GM21423 (cell line): Measurements from ENCODE around the gene BAX.

Experiments used
- ATAC-seq: cut with Tn5 transposase; IDR thresholded peaks from one replicate; pipeline ENCODE4 v1.9.1; 2021; ENCODE audit warnings: mild to moderate bottlenecking, moderate library complexity; ENCODE audit not compliant: unreplicated experiment

BAX gene

DNA sequence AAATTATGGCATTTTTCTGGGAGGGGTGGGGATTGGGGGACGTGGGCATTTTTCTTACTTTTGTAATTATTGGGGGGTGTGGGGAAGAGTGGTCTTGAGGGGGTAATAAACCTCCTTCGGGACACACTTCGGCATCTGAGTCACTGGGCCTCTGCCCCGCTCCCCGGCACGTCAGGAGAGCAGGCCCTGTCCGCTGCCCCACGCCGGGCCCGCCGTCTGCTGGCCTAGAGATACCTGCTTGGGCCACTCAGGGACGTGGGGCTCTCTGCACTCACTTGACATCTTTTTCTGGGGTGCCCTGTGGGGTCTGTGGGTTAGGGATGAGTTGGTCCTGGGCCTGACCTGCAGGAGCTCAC lies 7.0 kb downstream of the BAX start:
- ATAC-seq, result no peak

DNA sequence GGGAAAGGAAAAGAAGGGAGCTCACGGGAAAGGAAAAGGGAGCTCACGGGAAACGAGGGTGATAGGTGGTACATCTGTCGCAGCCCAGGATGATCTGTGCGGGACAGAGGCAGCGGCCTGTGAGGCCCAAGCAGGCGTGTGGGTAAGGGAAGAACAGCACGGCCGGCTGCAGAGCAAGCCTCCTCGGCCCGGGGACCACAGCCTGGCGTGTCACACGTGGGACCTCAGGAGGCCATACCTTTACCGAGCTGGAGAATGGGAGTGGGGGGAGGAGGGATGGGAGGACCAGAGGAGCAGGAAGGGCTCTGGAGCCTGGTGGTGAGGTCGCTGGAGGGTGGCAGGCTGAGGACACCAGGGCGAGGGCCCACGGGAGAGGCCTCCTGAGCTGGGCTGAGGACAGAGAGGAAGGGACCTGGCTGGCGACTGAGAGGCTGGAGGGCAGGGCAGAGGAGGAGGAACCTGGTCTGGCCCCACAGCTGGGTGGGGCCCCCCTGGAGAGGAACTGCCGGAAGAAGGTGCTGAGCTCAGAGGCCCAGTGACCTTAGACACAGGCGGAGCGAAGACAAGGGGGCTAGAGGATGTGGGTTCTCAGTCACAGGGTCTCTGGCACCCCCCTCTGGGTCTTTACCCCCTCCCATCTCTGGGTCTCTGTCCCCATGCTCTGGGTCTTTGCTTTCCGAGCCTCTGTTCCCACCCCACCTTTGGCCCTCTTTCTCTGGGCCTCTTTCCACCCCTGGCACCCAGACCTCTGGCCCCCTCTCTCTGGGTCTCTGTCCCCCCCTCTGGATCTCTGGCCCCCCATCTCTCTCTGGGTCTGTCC lies 7.6 kb downstream of the BAX start:
- peak; percentile 38 for ATAC-seq

DNA sequence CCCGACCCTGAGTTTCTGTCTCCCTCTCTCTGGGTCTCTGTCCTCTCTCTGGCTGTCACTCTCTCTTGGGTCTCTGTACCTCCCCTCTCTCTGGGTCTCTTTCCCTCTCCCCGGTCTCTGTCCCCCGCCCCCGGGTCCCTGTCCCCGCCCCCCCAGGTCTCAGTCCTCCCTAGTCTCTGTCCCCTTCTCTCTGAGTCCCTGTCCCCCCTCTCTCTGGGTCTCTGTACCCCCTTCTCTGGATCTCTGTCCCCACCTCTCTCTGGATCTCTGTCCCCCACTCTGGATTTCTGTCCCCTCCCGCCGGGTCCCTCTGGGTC lies 8.1 kb downstream of the BAX start:
- ATAC-seq, result no peak

DNA sequence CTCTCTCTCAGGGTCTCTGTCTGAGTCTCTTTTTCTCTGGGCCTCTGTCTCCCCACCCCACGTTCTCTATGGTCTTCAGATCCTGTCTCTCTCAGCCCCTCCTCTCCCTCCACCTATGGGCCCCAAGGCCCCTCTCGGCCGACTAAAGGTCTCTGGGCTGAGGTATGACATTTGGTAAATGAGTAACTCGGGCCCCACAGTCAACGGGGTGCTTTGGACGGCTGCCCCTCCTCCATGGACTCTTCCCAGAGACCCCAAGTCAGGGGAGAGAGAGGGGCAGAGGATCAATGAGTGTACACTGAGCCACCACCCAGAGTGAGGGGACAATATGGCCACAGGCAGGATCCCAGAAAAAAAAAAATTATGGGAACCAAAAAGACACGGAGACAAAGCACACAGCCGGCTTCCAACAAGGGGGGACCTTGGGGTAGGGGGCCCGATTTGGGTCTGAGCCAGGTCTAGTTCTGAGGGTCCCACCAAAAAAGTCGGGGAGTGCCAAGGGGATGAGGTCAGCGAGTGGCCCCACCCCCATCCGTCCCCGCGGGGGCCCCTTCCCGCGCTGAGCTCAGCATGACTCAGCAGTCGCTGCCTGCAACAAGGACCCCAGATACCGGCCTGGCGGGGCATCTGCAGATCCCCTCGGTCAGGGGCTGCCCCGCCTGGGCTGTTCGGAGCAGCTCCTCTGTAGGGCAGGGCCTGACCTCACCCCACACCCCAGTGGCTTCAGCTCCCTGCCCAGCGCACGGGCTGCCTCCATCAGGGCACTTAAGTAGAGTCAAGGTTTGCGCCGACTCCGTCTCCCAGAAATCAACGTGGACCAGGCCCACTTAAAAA lies 8.9 kb downstream of the BAX start:
- ATAC-seq, result no peak

DNA sequence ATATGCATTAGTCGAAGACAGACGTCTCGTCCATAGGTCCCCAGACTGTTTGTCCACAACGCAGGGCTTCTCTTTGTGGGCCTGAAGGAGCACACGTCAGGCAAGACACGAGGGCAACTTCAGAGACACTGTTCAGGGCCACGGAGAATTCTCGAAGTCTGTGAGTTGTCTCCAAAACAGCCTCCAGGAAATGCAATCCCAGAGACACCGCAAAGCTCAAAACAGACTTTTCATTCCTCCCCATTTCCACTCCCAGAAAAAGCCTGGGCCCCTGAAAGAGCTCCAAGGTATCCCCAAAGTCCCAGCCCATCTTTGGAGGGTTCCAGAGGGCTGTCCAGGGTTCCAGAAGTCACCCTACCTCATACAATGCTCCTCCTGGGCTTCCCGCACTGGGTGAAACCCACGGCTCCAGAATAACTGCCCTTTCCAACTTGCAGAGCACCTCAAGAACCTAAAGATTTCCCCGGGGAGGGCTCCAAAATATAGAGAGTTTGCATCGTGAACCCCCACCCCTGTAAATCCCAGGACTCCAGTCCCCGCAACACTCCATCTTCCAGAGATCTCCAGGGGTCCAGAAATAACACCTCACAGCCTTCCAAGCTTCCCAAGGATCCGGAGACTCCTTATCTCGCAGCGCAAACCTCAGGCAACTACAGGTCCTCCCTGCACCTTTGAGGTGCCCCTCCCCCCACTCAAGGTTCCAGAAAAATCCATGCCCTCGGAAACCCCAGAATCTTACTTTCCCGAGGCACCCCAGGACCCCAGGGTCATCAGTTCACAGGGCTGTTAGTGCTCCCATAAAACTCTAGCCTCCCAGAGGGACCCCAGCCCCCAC lies 9.7 kb downstream of the BAX start:
- ATAC-seq, result no peak

DNA sequence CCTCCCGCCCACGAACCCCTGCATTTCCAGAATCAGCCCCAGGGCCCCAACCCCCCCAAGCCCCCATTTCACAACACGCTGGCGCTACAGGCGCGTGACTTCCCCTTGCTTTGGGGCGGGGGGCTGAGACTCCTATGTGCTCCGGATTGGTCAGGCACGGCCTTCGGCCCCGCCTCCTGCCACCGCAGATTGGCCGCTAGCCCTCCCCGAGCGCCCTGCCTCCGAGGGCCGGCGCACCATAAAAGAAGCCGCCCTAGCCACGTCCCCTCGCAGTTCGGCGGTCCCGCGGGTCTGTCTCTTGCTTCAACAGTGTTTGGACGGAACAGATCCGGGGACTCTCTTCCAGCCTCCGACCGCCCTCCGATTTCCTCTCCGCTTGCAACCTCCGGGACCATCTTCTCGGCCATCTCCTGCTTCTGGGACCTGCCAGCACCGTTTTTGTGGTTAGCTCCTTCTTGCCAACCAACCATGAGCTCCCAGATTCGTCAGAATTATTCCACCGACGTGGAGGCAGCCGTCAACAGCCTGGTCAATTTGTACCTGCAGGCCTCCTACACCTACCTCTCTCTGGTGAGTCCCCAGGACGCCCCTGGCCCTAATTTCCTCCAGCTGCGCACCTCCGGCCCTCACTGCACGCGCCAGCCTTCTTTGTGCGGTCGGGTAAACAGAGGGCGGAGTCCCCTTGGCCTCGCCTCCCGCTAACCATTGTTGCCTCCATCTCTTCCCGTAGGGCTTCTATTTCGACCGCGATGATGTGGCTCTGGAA lies 10.5 kb downstream of the BAX start, which contains the start of gene FTL:
Gene FTL (plus strand): TSS at position 270 of the 766 bp plus-strand sequence. CDS start 199 bp downstream, at position 469.
- ATAC-seq, result peak; percentile 64

DNA sequence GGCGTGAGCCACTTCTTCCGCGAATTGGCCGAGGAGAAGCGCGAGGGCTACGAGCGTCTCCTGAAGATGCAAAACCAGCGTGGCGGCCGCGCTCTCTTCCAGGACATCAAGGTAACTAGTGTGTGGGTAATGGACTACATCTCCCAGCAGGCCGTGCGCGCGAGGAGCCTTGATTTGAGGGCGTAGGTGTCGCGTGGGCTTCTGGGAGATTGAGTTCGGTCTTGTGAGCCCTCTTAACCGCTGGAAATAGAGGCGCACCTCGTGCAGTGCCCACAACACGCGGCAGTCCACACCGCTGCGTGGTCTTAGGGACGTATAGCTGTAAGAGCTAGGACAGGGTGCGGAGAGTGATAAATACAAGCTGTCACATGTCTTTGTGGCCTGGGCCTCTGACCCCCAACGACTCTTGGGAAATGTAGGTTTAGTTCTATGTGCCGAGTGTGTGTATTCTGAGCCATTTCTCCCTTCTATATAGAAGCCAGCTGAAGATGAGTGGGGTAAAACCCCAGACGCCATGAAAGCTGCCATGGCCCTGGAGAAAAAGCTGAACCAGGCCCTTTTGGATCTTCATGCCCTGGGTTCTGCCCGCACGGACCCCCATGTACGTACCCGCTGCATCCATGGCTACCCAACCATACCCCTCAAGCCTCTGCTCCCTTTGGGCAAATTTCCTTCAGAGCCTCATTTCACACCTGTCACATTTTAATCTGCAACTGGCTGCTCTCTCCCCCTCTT lies 11.3 kb downstream of the BAX start:
- peak; percentile 19 for ATAC-seq

DNA sequence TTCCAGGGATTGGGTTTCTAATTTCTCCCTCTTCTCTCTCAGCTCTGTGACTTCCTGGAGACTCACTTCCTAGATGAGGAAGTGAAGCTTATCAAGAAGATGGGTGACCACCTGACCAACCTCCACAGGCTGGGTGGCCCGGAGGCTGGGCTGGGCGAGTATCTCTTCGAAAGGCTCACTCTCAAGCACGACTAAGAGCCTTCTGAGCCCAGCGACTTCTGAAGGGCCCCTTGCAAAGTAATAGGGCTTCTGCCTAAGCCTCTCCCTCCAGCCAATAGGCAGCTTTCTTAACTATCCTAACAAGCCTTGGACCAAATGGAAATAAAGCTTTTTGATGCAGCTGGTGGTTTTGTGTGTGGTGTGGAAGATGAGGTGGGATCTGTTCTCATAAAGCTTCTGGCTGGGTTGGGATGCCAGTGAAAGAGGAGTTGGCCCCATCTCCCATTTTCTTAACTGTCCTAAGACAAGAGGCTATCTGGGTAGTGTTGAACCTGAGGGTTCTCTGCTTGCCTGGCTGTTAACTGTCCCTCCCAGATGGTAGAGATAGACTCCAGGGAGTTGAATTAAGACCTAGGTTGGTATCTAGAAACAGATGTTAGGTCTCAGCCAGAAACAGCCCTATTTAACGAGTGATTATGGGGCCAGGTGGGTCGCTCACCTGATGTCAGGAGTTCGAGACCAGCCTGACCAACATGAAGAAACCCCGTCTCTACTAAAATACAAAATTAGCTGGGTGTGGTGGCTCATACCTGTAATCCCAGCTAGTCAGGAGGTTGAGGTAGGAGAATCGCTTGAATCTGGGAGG lies 12.1 kb downstream of the BAX start:
- ATAC-seq, result no peak

DNA sequence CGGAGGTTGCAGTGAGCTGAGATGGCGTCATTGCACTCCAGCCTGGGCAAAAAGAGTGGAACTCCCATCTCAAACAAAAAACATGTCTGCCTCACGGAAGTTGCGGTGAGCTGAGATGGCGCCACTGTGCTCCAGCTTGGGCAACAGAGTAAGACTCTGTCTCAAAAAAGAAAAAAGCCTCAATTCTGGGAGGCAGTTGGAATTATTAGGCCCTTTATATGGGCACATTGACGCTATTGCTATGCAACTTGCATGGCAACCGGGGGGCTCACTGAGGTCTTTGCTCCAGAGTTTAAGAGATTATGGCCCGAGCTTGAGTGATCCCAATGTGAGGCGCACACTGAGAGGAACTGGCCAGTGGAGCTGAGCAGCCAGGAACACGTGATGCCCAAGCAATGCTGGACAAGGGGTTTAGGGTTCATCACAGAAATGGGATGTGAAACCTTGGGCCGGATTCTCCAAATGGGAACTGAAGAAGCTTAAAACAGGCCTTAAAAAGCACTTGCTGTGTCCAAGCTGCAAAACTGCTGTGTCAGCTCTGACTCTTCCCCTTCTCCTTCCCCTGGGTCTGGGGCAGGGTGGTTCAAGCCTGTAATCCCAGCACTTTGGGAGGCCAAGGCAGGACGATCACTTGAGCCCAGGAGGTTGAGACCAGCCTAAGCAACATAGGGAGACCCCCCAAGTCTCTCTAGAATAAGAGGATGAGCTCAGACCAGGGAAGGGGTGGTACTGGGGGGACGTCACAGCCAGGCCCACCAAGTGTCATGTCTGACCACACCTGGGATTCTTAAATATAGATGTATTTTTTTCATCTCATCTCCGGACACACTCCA lies 12.9 kb downstream of the BAX start:
- ATAC-seq, result no peak

DNA sequence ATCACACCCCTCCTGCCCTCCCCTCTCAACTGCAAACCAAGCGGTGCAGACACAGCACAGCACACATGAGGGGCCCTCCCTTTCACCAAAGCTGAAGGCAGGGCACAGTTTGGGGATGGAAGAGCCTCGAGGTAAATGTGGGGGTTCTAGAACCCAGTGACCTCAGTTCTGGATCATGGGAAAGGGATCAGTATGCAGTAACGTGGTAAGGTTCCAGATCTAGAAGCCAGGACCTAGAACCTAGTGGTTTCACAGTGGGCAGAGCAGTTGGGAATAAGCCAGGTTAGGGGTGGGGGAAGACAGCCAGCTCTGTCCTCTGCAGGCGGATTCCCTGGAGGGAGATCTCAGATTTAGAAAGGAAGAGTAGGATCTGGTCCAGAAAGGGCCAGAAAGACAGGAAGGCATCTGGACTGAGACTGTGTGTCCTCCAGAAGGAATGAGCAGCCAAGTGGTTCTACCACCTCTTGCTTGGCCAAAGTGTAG lies 13.5 kb downstream of the BAX start:
- no peak for ATAC-seq

DNA sequence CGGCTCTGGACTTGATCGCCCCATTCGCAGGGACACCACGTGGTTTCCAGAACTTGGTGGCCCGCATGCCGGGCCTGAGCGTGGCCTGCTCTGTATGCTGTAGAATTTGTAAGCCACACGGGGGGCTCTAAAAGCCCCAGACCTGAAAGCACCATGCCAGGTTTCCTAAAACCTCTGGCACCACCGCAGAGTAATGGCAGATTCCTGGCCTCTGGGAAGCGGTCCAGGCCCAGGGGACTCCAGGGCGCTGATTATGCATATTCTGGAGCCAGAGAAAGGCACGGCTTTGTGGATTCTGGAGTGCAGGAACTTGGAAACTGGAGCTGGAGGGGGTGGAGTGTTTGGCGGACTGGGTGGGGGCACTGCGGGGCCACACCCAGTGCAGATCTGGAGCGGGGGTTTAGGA lies 14.1 kb downstream of the BAX start:
- no peak for ATAC-seq

DNA sequence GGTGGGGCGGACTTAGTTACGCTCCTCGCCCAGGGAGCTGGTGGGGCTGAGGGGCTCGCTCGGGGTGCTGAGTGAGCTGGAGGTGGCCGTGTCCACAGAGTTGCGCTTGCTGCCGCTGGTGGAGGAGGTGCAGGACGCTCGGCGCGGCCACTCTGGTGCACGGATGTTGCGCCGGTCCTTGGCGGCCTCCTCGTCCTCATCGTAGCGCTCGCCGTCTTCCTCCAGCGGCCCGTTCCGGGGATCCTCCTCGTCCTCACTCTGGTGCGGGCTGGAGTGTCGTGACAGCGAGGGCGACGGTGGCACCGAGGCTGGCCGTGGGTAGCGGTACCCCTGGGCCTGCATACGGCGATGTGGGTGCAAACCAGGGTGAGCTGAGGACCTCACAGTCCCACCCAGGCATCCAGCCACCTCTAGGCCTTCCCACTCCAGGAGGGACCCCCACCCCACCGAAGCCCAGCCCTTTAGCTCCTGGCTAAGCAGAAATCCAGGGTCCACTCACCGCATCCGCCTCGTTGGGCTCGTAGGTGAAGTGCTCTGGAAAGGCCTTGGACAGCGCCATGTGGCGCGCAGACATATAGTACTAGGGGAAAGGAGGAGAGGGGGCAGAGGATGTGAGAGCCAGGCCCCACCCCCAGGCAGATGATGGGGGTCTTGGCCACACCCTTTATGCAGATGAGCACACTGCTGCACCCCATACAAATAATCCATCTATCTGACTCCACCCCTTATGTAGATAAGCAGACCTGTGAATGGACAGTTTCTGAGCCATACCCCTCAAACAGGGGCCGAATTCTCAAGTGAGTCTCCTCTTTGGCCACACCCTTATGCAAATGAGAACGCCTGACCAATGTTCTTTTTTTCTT lies 14.8 kb downstream of the BAX start:
- ATAC-seq, result no peak

DNA sequence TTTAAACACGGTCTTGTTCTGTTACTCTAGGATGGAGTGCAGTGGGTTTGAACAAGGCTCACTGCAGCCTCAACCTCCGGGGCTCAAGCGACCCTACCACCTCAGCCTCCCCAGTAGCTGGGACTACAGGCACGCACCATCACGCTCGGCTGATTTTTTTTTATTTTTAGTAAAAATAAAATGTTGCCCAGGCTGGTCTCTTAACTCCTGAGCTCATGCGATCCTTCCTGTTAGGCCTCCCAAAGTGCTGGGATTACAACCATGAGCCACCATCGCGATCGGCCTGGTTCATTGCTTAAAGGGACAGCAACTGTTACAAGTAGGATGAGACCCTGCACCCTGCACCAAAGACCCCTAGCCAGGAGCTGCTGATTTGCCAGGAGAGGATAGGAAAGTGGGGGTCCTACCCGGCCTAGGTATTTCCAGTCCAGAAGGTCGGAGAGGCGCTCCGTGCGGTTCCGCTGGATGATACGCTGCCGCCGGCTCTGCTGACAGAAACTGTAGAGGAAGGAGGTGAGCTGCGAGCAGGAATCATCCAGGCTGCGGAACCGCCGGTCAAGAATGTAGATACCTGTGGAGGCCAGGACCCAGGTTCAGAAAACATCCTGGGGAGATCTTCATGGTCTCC lies 15.6 kb downstream of the BAX start:
- no peak for ATAC-seq

DNA sequence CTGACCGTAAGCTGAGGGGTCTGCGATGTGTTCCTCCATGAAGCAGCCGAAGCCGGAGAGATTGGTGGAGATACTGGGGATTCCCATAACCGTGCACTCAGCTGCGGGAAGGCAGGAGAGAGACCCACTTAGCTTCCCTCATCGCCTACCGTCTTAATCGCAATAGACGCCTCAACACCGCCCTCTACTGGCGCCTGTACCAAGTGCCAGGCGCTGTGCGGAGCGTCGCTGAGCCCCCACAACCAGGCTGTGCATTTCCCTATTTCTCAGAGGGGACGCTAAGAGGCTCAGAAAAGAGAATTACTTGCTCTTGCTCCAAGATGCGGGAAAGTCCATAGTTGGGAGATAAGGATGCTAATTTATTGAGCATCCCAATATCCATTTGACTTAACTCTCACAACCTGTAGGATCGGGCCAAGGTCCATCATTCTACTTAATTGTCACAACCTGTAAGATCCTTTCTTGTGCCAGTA lies 16.3 kb downstream of the BAX start:
- ATAC-seq, result no peak

DNA sequence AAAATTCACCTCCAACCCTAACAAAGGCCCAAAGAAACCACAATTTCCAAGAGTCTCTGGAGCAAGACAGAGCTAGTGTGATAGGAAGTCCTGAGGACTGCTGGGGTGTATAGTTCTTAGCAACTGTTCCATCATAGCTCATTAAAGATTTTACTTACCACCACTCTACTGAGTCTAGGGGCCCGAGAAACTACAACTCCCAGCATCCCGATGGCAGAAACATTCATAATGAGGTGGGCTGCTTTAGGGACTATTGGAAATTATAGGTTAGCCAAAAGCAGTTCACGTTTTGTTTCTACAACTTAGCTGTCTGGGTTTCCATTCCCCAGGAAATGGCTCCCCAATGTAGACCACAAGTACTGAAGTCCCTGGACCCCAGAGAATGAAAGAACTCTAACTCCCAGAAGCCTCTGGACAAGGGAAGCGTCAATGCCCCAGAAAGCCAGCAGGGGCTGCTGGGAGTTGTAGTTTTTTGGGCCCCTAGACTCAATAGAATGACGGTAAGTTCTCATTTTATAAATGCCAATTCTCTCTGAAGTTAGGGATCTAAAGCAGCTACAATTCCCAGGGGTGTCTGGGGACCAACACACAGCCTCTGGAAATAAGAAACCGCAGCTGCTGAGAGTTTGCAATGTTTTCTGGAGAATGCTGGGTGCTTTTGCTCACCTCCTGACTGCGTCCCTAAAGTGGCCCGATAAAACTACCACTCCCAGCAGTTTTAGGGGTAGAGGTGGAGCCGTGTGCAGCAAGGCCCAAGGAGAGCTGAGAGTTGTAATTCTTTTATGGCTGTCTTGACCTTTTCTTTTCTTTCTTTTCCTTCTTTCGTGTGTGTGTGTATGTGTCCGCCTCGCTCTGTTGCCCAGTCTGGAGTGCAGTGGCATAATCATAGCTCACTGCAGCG lies 21.5 kb downstream of the BAX start:
- no peak for ATAC-seq

DNA sequence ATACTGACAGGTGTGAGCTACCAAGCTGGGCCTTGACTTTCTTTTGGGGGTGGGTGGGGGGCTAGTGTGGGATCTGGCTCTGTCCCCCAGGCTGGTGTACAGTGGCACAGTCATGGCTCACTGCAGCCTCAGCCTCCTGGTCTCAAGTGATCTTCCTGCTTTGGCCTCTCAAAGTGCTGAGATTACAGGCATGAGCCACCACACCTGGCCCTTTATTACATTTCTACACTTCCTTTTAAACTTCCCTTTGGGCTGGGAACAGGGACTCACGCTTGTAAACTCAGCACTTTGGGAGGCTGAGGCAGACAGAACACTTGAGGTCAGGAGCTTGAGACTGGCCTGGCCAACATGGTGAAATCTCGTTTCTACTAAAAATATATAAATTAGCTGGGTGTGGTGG lies 22.4 kb downstream of the BAX start:
- ATAC-seq, result no peak
